SHP77 (cell line): ENCODE measurements around the gene CDC7.
"Not testable (repeated sequence)": the region's sequence is repeated elsewhere in the genome, so short reads cannot be mapped to it uniquely, and the experiment has no call there.

Experiments
- DNase-seq, 2 experiments: peaks; one replicate each; lab custom pipeline; 2025; lab: John Stamatoyannopoulos, UW

Gene CDC7

GRCh38 chr1:91510754-91511153 lies 10.1 kb downstream of the CDC7 start:
- DNase-seq, result no peak

GRCh38 chr1:91511386-91511785 lies 10.7 kb downstream of the CDC7 start:
- DNase-seq, result peak in 1 of 2 experiments; percentile 23

DNA sequence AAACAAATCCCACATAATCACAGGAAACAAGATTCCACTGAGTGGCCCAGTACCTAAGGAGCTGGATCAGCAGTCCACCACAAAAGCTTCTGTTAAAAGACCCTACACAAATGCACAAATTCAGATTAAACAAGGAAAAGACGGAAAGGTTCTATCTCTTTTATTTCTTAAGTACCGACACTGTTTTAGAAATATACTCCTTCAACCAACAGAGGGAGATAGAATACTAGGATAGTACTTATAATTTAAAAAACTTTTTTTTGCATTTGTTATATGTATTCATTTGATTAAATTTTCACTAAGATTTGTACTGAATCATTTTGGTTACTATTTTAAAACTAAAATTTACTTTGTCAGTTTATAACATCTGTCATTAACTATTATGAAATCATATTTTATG lies 12.5 kb downstream of the CDC7 start:
- DNase-seq, result no peak

GRCh38 chr1:91513706-91514105 lies 13.1 kb downstream of the CDC7 start:
- no peak for DNase-seq

- no peak for DNase-seq
Observed at GRCh38 chr1:91515994-91516393, 15.3 kb downstream of the CDC7 start.

DNA sequence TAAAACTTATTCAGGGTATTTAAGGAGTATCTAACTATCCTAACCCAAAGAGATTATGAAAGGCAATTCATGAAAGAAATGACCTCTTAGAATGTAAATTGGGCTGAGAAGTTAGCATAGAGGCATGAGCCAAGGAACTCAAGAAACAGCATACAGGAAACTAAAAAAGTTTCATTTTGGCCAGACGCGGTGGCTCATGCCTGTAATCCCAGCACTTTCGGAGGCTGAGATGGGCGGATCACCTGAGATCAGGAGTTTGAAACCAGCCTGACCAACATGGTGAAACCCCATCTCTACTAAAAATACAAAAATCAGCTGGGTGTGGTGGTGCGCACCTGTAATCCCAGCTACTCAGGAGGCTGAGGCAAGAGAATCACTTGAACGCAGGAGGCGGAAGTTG lies 16.0 kb downstream of the CDC7 start:
- not testable (repeated sequence) for DNase-seq

DNA sequence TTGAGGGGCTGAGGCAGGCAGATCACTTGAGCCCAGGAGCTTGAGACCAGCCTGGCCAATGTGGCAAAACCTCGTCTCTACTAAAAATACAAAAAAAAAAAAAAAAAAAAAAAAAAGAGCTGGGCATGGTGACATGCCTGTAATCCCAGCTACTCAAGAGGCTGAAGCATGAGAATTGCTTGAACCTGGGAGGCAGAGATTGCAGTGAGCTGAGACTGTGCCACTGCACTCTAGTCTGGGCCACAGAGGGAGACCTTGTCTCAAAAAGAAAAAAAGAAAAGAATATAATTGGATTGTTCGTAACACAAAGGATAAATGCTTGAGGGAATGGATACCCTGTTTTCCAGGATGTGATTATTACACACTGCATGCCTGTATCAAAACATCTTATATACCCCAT lies 18.5 kb downstream of the CDC7 start:
- DNase-seq, result not testable (repeated sequence)

- no peak for DNase-seq
Observed at GRCh38 chr1:91520942-91521507, 20.4 kb downstream of the CDC7 start.

- no peak for DNase-seq
Observed at GRCh38 chr1:91523482-91523881, 22.8 kb downstream of the CDC7 start.

DNA sequence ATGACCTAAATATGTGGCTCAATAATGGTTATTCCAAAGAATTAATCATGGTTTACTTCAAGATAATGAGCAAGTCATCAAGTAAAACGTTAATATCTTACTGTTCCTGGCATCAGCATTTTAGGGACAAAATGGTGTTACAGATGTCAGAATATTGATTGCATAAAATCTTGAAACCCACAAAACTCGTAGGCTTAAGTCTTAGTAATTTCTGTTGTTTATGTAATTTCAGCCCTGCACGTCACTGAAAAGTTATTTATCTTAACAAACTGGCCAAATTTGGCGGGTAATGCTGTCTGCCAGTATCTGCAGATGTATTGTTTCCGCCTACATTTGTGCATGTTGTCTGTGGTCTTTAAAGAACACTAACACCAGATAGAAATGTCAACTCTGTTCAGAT lies 25.8 kb downstream of the CDC7 start:
- DNase-seq, result no peak

- DNase-seq, result no peak
Observed at GRCh38 chr1:91527266-91527765, 26.7 kb downstream of the CDC7 start.

GRCh38 chr1:91527781-91528180 lies 27.1 kb downstream of the CDC7 start:
- no peak for DNase-seq

GRCh38 chr1:91529856-91530255 lies 29.2 kb downstream of the CDC7 start:
- peak in 1 of 2 experiments; percentile 4 for DNase-seq

GRCh38 chr1:91533361-91534024 lies 32.8 kb downstream of the CDC7 start:
- DNase-seq, result no peak

GRCh38 chr1:91535441-91535840 lies 34.8 kb downstream of the CDC7 start:
- no peak for DNase-seq

DNA sequence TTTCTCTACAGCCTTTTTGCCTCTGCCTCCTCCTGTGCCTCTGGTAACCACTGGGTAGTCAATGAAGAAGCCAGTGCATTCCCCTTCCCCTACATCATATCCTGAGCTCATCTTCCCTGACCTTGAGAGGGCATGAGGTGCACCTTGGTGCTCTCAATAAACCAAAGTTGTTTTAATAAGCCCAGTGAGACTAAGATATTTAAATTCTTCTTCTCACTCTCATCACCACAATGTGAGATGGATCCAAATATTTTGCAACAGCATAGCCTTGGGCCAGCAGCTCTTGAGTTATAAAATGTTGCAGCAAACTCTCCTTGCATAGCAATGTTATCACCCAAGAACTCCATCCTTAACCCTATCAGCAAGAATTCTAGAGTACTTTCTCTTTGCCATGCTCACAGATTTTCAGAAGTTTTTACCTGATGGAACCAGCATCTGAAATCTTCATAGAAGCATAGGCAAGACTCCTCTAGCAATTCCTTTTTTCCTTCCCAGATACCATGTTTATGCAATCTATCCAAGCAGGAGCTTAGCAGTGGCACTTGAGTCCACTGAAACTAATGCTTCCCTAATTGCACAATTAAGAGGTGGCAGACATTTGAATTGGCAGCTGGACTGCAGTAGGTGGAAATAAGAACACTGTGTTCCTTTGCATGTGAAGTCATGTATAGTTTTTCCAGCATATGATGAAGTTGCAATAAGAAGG lies 36.8 kb downstream of the CDC7 start:
- no peak for DNase-seq

GRCh38 chr1:91537987-91538304 lies 37.3 kb downstream of the CDC7 start:
- no peak for DNase-seq

DNA sequence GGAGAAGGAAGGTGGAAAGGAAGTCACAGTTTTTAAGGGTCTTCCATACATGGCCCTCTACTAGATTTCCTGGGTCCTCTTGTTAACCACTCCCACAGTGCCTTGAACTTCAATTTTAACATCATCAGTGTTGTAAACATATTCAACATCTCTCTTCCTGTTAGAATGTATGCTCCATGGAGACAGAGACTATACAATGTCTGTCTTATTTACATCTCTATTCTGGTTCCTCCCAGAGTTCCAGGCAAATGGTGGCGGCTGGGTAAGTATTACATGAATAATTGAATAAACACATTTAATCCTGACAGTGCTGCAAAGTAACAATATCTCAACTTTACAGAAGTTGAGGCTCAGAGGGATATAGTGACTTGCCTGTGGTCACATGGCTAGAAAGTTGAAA lies 40.3 kb downstream of the CDC7 start:
- DNase-seq, result no peak

DNA sequence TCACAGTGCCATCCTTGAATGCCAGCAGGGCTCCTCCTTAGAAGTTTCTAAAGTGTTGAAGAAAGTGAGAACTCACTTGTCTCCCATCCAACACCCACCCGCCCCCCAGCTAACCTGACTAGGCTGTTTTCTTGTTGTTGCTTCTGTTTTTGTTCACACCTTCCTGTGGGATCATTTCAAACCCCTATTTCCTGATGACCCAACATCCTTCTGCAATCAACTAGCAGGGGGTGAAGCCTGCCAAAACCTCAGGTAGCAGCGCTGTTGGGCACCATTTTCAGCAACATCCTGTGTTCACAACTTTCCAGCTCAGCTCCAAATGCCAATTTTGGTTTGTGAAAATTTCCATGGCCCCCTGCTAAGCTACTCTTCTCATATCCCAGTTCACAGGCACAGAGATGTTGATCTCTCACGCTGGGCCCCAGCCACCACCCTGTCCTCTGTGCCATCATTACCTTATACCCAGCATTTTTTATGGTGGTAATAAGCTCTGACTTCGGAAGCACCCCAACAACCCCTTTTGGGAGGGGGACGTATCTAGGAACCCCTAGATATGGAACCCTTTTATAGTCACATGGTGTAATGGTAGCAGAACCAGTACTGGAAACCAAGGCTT lies 41.4 kb downstream of the CDC7 start:
- DNase-seq, result no peak

GRCh38 chr1:91545506-91546300 lies 45.1 kb downstream of the CDC7 start:
- no peak for DNase-seq

DNA sequence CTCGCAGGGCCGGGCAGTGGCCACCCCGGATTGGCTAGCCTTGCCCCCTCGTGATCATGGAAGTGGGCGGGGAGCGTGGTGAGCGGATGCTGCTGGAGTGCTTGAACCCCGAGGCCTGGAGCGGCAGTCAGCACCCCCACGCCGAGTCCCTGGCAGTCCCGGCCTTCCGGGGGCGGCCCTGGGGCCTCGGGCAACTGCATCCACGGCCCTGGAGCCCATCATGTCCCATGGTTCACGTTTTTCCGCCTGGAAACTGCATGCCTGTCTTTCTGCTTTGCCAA lies 45.6 kb downstream of the CDC7 start:
- DNase-seq, result no peak

- no peak for DNase-seq
Observed at GRCh38 chr1:91546876-91547275, 46.2 kb downstream of the CDC7 start.
